ENCODE results near the gene SH3BP5. TPM values are rescaled to one million over a fixed set of nuclear protein-coding genes. Genes with fewer than 3 reads are reported as not detected.

SH3BP5 gene
- total and polyA plus RNA-seq, 12 donors: 119 to 1,158 (median 180) TPM

- DNase-seq: peak; percentile 97 to 99 (median 99)
- H3K27me3 ChIP-seq: no peaks in the 10 kb centered on the region
- H3K4me1 ChIP-seq (replicated peaks in 1 of 2): peaks cover 12 to 18% of the 10 kb centered on the region in 2 donors
- intact Hi-C loops (cut with DNase I): loop anchor here in 1 of 2 donors (5.0 kb wide), 2 partner anchors 41 to 111 kb away; no protein-coding TSS in a partner anchor
- no peaks in the 10 kb centered on the region for H3K9me3 ChIP-seq (replicated peaks in 1 of 3)
- H3K4me3 ChIP-seq: no peak overlapping the region
- WGBS, 4 donors: 11 to 15% (median 13%) methylated on average over 16 of the region's 16 CpGs
- peak overlapping the region; percentile 63 to 94 (median 80) for H3K27ac ChIP-seq
- H3K36me3 ChIP-seq (replicated peaks in 1 of 2): no peaks in the 10 kb centered on the region
- TF ChIP-seq POLR2A (IDR thresholded peaks at IDR 0.05): no peak
- TF ChIP-seq CTCF (IDR thresholded peaks at IDR 0.05): peak; percentile 85 to 97 (median 93)
Observed at GRCh38 chr3:15377961-15378791, 45.8 kb upstream of the SH3BP5 start.

GRCh38 chr3:15375461-15376000 lies 43.1 kb upstream of the SH3BP5 start:
- Histone ChIP-seq H3K36me3 (replicated peaks in 1 of 2) (no peaks in the 10 kb centered on the region), H3K27me3 (no peaks in the 10 kb centered on the region), H3K4me1 (replicated peaks in 1 of 2) (peaks cover 5 to 6% of the 10 kb centered on the region in 2 donors), H3K27ac (no peak overlapping the region), H3K9me3 (replicated peaks in 1 of 3) (no peaks in the 10 kb centered on the region), H3K4me3 (no peak overlapping the region)
- WGBS, 4 donors: 90 to 96% (median 95%) methylated on average over 22 of the region's 22 CpGs
- DNase-seq: no peak
- intact Hi-C loops (cut with DNase I): loop anchor here in 1 of 2 donors (5.0 kb wide), 2 partner anchors 38 to 108 kb away; no protein-coding TSS in a partner anchor
- no peak for TF ChIP-seq CTCF (IDR thresholded peaks at IDR 0.05)
- no peak for TF ChIP-seq POLR2A (IDR thresholded peaks at IDR 0.05)

- intact Hi-C loops (cut with DNase I): no loop called here
- H3K4me3 ChIP-seq: no peak overlapping the region
- TF ChIP-seq CTCF (IDR thresholded peaks at IDR 0.05) (no peak), POLR2A (IDR thresholded peaks at IDR 0.05) (no peak)
- peaks cover 4% of the 10 kb centered on the region in 2 donors for H3K4me1 ChIP-seq (replicated peaks in 1 of 2)
- 84 to 89% (median 86%) methylated on average over 4 of the region's 4 CpGs for WGBS, 4 donors
- H3K36me3 ChIP-seq (replicated peaks in 1 of 2): no peaks in the 10 kb centered on the region
- DNase-seq: no peak
- H3K27ac ChIP-seq: no peak overlapping the region
- H3K27me3 ChIP-seq: no peaks in the 10 kb centered on the region
- H3K9me3 ChIP-seq (replicated peaks in 1 of 3): no peaks in the 10 kb centered on the region
Observed at GRCh38 chr3:15372918-15373317, 40.5 kb upstream of the SH3BP5 start.

- no peak for DNase-seq
- H3K27me3 ChIP-seq: no peaks in the 10 kb centered on the region
- no peaks in the 10 kb centered on the region for H3K9me3 ChIP-seq (replicated peaks in 1 of 3)
- WGBS, 4 donors: 73 to 84% (median 79%) methylated on average over 6 of the region's 6 CpGs
- H3K4me3 ChIP-seq: no peak overlapping the region
- intact Hi-C loops (cut with DNase I): no loop called here
- peaks cover 0 to 6% of the 10 kb centered on the region in 2 donors for H3K4me1 ChIP-seq (replicated peaks in 1 of 2)
- H3K36me3 ChIP-seq (replicated peaks in 1 of 2): no peaks in the 10 kb centered on the region
- H3K27ac ChIP-seq: peak overlapping the region in 1 of 5 donors; percentile 32
- TF ChIP-seq CTCF (IDR thresholded peaks at IDR 0.05) (no peak), POLR2A (IDR thresholded peaks at IDR 0.05) (no peak)
Observed at GRCh38 chr3:15368561-15369135, 36.3 kb upstream of the SH3BP5 start.

All from adrenal gland (tissue), 12 donors.